HepG2 (cell line): ENCODE data around the gene ATP2C2. TPM values are rescaled to one million over a fixed set of nuclear protein-coding genes. Genes with fewer than 3 reads are reported as not detected.

Source experiments
- CREB1 ChIP-seq, 2 experiments: fragments of 450-650 bp in 1 of 2; IDR thresholded peaks; 2 replicates each; pipeline ENCODE4 v1.6.1; 2016 to 2017; ENCODE audit warnings: control low read depth in 1 of 2, mild to moderate bottlenecking in 1 of 2, missing compliant biosample characterization in 1 of 2, missing genetic modification characterization in 1 of 2
- FIP1L1 ChIP-seq: fragments of 200-400 bp; formaldehyde crosslinking; IDR thresholded peaks from 2 replicates; pipeline ENCODE4 v1.6.1; 2018; ENCODE audit warnings: low read depth, mild to moderate bottlenecking, low read length, moderate library complexity, borderline replicate concordance; ENCODE audit not compliant: insufficient read depth
- MIER3 ChIP-seq: IDR thresholded peaks from 2 replicates; pipeline ENCODE4 v1.6.1; 2016; ENCODE audit warnings: missing compliant biosample characterization, borderline replicate concordance
- MTF2 ChIP-seq: sonication (generic); formaldehyde crosslinking; IDR thresholded peaks from 2 replicates; pipeline ENCODE4 v1.5.0; 2020; ENCODE audit warnings: missing genetic modification reagents, borderline replicate concordance
- NFYC ChIP-seq: IDR thresholded peaks from 2 replicates; pipeline ENCODE4 v1.6.1; 2016; ENCODE audit warnings: missing genetic modification reagents, missing compliant biosample characterization
- PHF8 ChIP-seq: sonication (generic); formaldehyde crosslinking; IDR thresholded peaks from 2 replicates; pipeline ENCODE4 v1.5.0; 2020; ENCODE audit warnings: missing genetic modification reagents
- RFXANK ChIP-seq: IDR thresholded peaks from 2 replicates; pipeline ENCODE4 v1.6.1; 2016
- TBP ChIP-seq: sonication (generic); formaldehyde crosslinking; IDR thresholded peaks from 2 replicates; pipeline ENCODE4 v1.5.0; 2020; ENCODE audit warnings: missing genetic modification reagents
- TOPORS ChIP-seq: sonication (generic); formaldehyde crosslinking; IDR thresholded peaks from 2 replicates; pipeline ENCODE4 v1.8.0; 2023; ENCODE audit warnings: mild to moderate bottlenecking, missing genetic modification reagents
- ZBTB40 ChIP-seq, 2 experiments: fragments of 450-650 bp in 1 of 2; sonication (generic) in 1 of 2; formaldehyde crosslinking in 1 of 2; IDR thresholded peaks; 2 replicates each; pipeline versions ENCODE4 v1.6.1 to v1.8.0; 2016 to 2022; ENCODE audit warnings: antibody characterized with exemption in 1 of 2, mild to moderate bottlenecking in 1 of 2, missing genetic modification reagents in 1 of 2
- ZC3H4 ChIP-seq: sonication (generic); formaldehyde crosslinking; IDR thresholded peaks from 2 replicates; pipeline ENCODE4 v1.4.0; 2020; ENCODE audit warnings: missing genetic modification reagents, borderline replicate concordance
- ZNF121 ChIP-seq: sonication (generic); formaldehyde crosslinking; IDR thresholded peaks from 2 replicates; pipeline ENCODE4 v1.5.0; 2020; ENCODE audit warnings: mild to moderate bottlenecking, missing genetic modification reagents
- ZNF235 ChIP-seq: sonication (generic); formaldehyde crosslinking; IDR thresholded peaks from 2 replicates; pipeline ENCODE4 v1.8.1; 2023; ENCODE audit warnings: mild to moderate bottlenecking, missing genetic modification reagents, borderline replicate concordance
- ZNF274 ChIP-seq: sonication (generic); formaldehyde crosslinking; IDR thresholded peaks from 2 replicates; pipeline ENCODE4 v1.5.1; 2020; ENCODE audit warnings: mild to moderate bottlenecking, missing genetic modification reagents
- ZNF367 ChIP-seq: sonication (generic); formaldehyde crosslinking; IDR thresholded peaks from 2 replicates; pipeline ENCODE4 v1.4.0; 2020; ENCODE audit warnings: missing genetic modification reagents, borderline replicate concordance
- ZNF430 ChIP-seq: sonication (generic); formaldehyde crosslinking; IDR thresholded peaks from 2 replicates; pipeline ENCODE4 v1.9.0; 2021; ENCODE audit warnings: mild to moderate bottlenecking, missing genetic modification reagents
- ZNF570 ChIP-seq: sonication (generic); formaldehyde crosslinking; IDR thresholded peaks from 2 replicates; pipeline ENCODE4 v1.4.0; 2020; ENCODE audit warnings: mild to moderate bottlenecking, missing genetic modification reagents, borderline replicate concordance
- ZNF629 ChIP-seq: sonication (generic); formaldehyde crosslinking; conservative IDR thresholded peaks from 2 replicates; pipeline ENCODE4 v1.5.0; 2020; ENCODE audit warnings: missing genetic modification reagents
- ZNF772 ChIP-seq: sonication (generic); formaldehyde crosslinking; IDR thresholded peaks from 2 replicates; pipeline ENCODE4 v1.5.0; 2020; ENCODE audit warnings: mild to moderate bottlenecking, missing genetic modification reagents
- polyA plus RNA-seq, 8 experiments: library from polyadenylated mRNA; depleted of rRNA in 3 of 8; stranded (reverse) in 7 of 8; unstranded in 1 of 8; fragments of >200 nt; fragmentation: Illumina TruSeq in 4 of 8; extraction: Trizol in 4 of 8; gene quantifications; 2 replicates each; pipeline versions ENCODE4 v1.2.1 to v1.2.3, GENCODE V29; 2011 to 2016; ENCODE audit warnings: low read depth in 4 of 8, missing spikeins in 1 of 8, mixed read lengths in 1 of 8; ENCODE audit not compliant: insufficient read depth in 1 of 8
- total RNA-seq, 5 experiments: library from RNA; depleted of rRNA; stranded (reverse); fragments of >200 nt; fragmentation: Illumina TruSeq; extraction: Trizol; gene quantifications; 2 replicates each; pipeline ENCODE4 v1.2.3, GENCODE V29; 2016; ENCODE audit warnings: low read depth in 1 of 5
- TF ChIP-seq, protein P1 (sequence below): sonication (generic); formaldehyde crosslinking; IDR thresholded peaks from 2 replicates; pipeline ENCODE4 v1.5.0; 2020; ENCODE audit warnings: missing genetic modification reagents
- TF ChIP-seq, protein P2 (sequence below): sonication (generic); formaldehyde crosslinking; IDR thresholded peaks from 2 replicates; pipeline ENCODE4 v1.5.0; 2020; ENCODE audit warnings: missing genetic modification reagents

Gene ATP2C2
- total and polyA plus RNA-seq, 2 of the 13 experiments (the other 11 are each of a cell fraction or from before 2014, with no cell fraction given) = 0.07 TPM; not detected in 1

- no peak for TF ChIP-seq ZBTB40 (IDR thresholded peaks at IDR 0.05)
- TF ChIP-seq ZBTB40 (CRISPR knock-in tag; IDR thresholded peaks at IDR 0.05) = peak; percentile 63
- TF ChIP-seq, protein P1, sequence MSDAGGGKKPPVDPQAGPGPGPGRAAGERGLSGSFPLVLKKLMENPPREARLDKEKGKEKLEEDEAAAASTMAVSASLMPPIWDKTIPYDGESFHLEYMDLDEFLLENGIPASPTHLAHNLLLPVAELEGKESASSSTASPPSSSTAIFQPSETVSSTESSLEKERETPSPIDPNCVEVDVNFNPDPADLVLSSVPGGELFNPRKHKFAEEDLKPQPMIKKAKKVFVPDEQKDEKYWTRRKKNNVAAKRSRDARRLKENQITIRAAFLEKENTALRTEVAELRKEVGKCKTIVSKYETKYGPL (CRISPR knock-in tag) = peak; percentile 62; the same call in 1 of the 2 replicates
- TF ChIP-seq MIER3 (CRISPR knock-in tag) = peak; percentile 91; the same call in 1 of the 2 replicates
- no peak for TF ChIP-seq ZNF121 (CRISPR knock-in tag)
- TF ChIP-seq, protein P2, sequence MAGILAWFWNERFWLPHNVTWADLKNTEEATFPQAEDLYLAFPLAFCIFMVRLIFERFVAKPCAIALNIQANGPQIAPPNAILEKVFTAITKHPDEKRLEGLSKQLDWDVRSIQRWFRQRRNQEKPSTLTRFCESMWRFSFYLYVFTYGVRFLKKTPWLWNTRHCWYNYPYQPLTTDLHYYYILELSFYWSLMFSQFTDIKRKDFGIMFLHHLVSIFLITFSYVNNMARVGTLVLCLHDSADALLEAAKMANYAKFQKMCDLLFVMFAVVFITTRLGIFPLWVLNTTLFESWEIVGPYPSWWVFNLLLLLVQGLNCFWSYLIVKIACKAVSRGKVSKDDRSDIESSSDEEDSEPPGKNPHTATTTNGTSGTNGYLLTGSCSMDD (CRISPR knock-in tag) = no peak
- peak; percentile 73 for TF ChIP-seq ZNF430 (CRISPR knock-in tag)
- TF ChIP-seq ZNF235 = 0 out of 2 replicates have a peak, but pooled peaks have one; percentile 61
- no peak for TF ChIP-seq ZNF274 (CRISPR knock-in tag)
- TF ChIP-seq ZNF629 (CRISPR knock-in tag) = no peak; the same call in 1 of the 2 replicates
- no peak for TF ChIP-seq RFXANK (CRISPR knock-in tag)
- TF ChIP-seq TOPORS (CRISPR knock-in tag) = no peak
- TF ChIP-seq ZC3H4 (CRISPR knock-in tag) = no peak
- no peak for TF ChIP-seq CREB1 (IDR thresholded peaks at IDR 0.05)
- no peak for TF ChIP-seq CREB1 (CRISPR knock-in tag; IDR thresholded peaks at IDR 0.05)
- TF ChIP-seq FIP1L1 = no peak
- no peak for TF ChIP-seq TBP
- TF ChIP-seq PHF8 (CRISPR knock-in tag) = no peak
- no peak for TF ChIP-seq MTF2
- TF ChIP-seq ZNF570 (CRISPR knock-in tag) = no peak
- TF ChIP-seq NFYC (CRISPR knock-in tag) = no peak
- 0 out of 2 replicates have a peak, but pooled peaks have one; percentile 63 for TF ChIP-seq ZNF772 (CRISPR knock-in tag)
- no peak for TF ChIP-seq ZNF367
These were observed 46.5 kb downstream of the ATP2C2 start (continued) for GRCh38 chr16:84414789-84415326.
